ENCODE data around the gene DHODH.

DNA sequence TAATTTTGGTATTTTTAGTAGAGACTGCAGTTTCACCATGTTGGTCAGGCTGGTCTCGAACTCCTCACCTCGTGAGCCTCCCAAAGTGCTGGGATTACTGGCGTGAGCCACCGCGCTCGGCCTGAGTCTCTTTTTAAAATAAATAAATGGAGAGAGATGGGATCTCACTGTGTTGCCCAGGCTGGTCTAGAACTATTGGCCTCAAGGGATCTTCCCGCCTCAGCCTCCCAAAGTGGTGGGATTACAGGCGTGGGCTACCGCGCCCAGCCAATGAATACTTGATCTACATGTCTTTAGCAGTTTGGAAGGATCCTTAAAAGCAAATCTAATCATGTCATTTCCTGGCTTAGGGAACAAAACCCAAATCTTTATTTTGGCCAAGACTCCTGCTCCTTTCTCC is 1.2 kb downstream of the DHODH start:
- TF ChIP-seq, protein P1, sequence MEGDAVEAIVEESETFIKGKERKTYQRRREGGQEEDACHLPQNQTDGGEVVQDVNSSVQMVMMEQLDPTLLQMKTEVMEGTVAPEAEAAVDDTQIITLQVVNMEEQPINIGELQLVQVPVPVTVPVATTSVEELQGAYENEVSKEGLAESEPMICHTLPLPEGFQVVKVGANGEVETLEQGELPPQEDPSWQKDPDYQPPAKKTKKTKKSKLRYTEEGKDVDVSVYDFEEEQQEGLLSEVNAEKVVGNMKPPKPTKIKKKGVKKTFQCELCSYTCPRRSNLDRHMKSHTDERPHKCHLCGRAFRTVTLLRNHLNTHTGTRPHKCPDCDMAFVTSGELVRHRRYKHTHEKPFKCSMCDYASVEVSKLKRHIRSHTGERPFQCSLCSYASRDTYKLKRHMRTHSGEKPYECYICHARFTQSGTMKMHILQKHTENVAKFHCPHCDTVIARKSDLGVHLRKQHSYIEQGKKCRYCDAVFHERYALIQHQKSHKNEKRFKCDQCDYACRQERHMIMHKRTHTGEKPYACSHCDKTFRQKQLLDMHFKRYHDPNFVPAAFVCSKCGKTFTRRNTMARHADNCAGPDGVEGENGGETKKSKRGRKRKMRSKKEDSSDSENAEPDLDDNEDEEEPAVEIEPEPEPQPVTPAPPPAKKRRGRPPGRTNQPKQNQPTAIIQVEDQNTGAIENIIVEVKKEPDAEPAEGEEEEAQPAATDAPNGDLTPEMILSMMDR (IDR thresholded peaks at IDR 0.05), result no peak
- TF ChIP-seq ZFX (IDR thresholded peaks at IDR 0.05; ENCODE audit: borderline replicate concordance), result no peak
